ENCODE data around the gene PIK3R1. TPM values are rescaled to one million over a fixed set of nuclear protein-coding genes. Genes with fewer than 3 reads are reported as not detected.

PIK3R1 gene
- total RNA-seq, 6 experiments from 2014 or later = 36.3 to 173 (median 72.8) TPM

DNA sequence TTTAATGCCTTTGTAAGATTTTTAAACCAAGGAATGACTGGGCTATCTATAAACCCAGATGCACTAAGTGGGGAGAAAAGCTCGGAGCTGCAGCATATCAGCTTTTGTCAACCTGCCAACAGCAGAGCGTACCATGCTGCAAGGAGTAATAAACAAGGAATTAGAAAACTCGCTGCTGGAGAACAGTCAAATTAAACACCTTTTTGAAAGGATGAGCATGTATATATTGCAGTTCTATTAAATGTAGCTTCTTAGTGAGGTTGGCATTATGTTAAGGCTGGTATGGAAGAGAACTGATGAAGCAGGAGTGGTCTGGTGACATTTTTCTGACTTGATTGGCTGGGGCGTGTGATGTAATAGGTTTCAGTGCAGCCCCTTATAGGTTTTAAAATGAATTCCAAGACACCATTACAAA, 74.7 kb downstream of the PIK3R1 start:
- peak overlapping the region; percentile 2 to 94 (median 80) for H3K27ac ChIP-seq
- 21% methylated on average over 4 of the region's 4 CpGs for WGBS (ENCODE audit: insufficient coverage, low coverage, low lambda C conversion rate, missing lambda C conversion rate)

DNA sequence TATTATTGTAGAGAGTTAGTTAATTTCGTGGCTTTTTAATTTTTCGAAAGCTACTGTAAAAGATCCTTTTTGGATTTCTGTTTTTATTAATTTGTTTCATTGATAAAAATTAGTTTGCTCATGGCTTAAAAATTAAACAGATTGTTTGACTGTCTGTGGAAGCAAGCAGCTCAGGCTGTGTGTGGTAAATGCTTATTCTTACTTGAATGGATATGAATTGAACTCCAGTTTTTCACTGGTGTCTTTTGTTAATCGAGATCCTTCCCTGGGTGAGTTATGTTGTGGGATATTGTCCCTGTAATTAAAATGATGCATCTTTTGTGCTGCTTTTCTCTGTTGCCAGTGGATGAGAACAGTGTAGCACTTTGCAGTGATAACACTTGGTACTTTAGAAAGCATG, 75.3 kb downstream of the PIK3R1 start:
- WGBS (ENCODE audit: insufficient coverage, low coverage, low lambda C conversion rate, missing lambda C conversion rate) = 31% methylated on average over 3 of the region's 3 CpGs
- peaks cover 0 to 40% (median 28%) of the 10 kb centered on the region in 4 donors for H3K36me3 ChIP-seq
- TF ChIP-seq POLR2A (IDR thresholded peaks at IDR 0.05) = no peak
- TF ChIP-seq, protein P1, sequence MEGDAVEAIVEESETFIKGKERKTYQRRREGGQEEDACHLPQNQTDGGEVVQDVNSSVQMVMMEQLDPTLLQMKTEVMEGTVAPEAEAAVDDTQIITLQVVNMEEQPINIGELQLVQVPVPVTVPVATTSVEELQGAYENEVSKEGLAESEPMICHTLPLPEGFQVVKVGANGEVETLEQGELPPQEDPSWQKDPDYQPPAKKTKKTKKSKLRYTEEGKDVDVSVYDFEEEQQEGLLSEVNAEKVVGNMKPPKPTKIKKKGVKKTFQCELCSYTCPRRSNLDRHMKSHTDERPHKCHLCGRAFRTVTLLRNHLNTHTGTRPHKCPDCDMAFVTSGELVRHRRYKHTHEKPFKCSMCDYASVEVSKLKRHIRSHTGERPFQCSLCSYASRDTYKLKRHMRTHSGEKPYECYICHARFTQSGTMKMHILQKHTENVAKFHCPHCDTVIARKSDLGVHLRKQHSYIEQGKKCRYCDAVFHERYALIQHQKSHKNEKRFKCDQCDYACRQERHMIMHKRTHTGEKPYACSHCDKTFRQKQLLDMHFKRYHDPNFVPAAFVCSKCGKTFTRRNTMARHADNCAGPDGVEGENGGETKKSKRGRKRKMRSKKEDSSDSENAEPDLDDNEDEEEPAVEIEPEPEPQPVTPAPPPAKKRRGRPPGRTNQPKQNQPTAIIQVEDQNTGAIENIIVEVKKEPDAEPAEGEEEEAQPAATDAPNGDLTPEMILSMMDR (IDR thresholded peaks at IDR 0.05) = no peak
- no peaks in the 10 kb centered on the region for H3K27me3 ChIP-seq
- H3K4me3 ChIP-seq = peak overlapping the region; percentile 48 to 64 (median 61)
- H3K9me3 ChIP-seq = no peaks in the 10 kb centered on the region
- peaks cover 0 to 46% (median 10%) of the 10 kb centered on the region in 4 donors for H3K4me1 ChIP-seq
- ATAC-seq = no peak
- DNase-seq = no peak
- intact Hi-C loops (cut with DNase I) = no loop called here
- H3K27ac ChIP-seq = peak overlapping the region; percentile 2 to 94 (median 80)

More for the DNA sequence above, 74.7 kb downstream of the PIK3R1 start:
- H3K4me1 ChIP-seq = peaks cover 0 to 51% (median 12%) of the 10 kb centered on the region in 4 donors
- peak in 1 of 3 donors; percentile 35 for DNase-seq
- peak overlapping the region; percentile 48 to 64 (median 61) for H3K4me3 ChIP-seq
- H3K9me3 ChIP-seq = no peaks in the 10 kb centered on the region
- TF ChIP-seq, protein P1 (IDR thresholded peaks at IDR 0.05) = no peak
- no peak for TF ChIP-seq POLR2A (IDR thresholded peaks at IDR 0.05)
- H3K36me3 ChIP-seq = peaks cover 0 to 34% (median 22%) of the 10 kb centered on the region in 4 donors
- ATAC-seq = peak in 2 of 4 donors; percentile 13 to 30
- intact Hi-C loops (cut with DNase I) = no loop called here
- no peaks in the 10 kb centered on the region for H3K27me3 ChIP-seq

DNA sequence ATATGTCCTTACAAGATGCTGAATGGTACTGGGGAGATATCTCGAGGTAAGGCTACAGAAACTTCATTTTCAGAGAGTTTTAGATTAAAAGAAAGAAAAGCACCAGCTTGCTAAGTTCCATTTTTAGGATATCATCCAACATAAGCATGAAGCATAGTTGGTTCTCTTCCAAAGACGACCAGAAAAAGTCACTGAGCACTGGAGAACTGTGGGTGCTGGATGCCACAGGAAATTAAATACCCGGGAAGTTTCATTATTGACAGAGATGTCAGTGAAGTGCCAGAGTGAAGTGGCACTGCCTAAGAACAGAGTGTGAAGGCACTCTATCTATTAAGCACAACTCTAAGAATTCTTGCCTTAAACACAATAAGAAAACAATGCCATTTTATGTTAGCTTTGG, 76.8 kb downstream of the PIK3R1 start:
- Histone ChIP-seq H3K27me3 (no peaks in the 10 kb centered on the region), H3K4me3 (no peak overlapping the region), H3K36me3 (peaks cover 0 to 55% (median 40%) of the 10 kb centered on the region in 4 donors), H3K27ac (no peak overlapping the region), H3K9me3 (no peaks in the 10 kb centered on the region), H3K4me1 (peaks cover 0 to 31% (median 2%) of the 10 kb centered on the region in 4 donors)
- ATAC-seq (no peak), DNase-seq (no peak)
- intact Hi-C loops (cut with DNase I) = no loop called here
- WGBS (ENCODE audit: insufficient coverage, low coverage, low lambda C conversion rate, missing lambda C conversion rate) = 18% methylated on average over 3 of the region's 3 CpGs
- no peak for TF ChIP-seq POLR2A (IDR thresholded peaks at IDR 0.05)
- TF ChIP-seq, protein P1 (IDR thresholded peaks at IDR 0.05) = no peak

DNA sequence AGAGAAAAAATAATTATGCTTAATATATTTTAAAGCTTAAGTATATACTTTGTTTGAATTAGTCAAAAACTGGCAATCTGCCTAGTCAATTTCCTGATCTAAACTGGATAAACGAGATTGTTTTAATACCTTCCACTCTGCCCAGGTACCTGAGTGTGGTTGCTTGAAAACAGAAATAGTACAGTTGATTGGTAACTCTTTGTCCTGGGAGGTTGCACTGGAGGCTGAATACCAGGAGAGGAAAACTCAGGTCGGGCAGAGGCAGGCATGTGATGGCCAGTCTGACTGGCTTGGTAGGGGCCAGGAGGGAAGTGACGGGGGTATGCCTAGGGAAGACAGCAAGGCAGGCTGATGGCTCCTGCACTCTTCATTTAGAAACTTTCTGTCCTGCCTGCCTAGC, 80.2 kb downstream of the PIK3R1 start:
- Histone ChIP-seq H3K4me1 (peaks cover 0 to 14% (median 0%) of the 10 kb centered on the region in 4 donors), H3K4me3 (no peak overlapping the region), H3K36me3 (peaks cover 0 to 86% (median 53%) of the 10 kb centered on the region in 4 donors), H3K27me3 (no peaks in the 10 kb centered on the region), H3K27ac (no peak overlapping the region), H3K9me3 (no peaks in the 10 kb centered on the region)
- WGBS (ENCODE audit: insufficient coverage, low coverage, low lambda C conversion rate, missing lambda C conversion rate) = 71% methylated on average over 3 of the region's 3 CpGs
- TF ChIP-seq POLR2A (IDR thresholded peaks at IDR 0.05) = no peak
- TF ChIP-seq, protein P1 (IDR thresholded peaks at IDR 0.05) = no peak
- intact Hi-C loops (cut with DNase I) = no loop called here
- no peak for DNase-seq
- ATAC-seq = peak in 1 of 4 donors; percentile 38
